CD4-positive, alpha-beta T cell treated with Interleukin-15 for 1 hour (primary cell): Measurements from ENCODE around the gene RAB11FIP4.

ENCODE experiments used
- DNase-seq: peaks from one replicate; pipeline ENCODE4 v3.0.0-alpha.2; 2020

The RAB11FIP4 gene

GRCh38 chr17:31527606-31528005 lies 136.1 kb downstream of the RAB11FIP4 start:
- no peak for DNase-seq

DNA sequence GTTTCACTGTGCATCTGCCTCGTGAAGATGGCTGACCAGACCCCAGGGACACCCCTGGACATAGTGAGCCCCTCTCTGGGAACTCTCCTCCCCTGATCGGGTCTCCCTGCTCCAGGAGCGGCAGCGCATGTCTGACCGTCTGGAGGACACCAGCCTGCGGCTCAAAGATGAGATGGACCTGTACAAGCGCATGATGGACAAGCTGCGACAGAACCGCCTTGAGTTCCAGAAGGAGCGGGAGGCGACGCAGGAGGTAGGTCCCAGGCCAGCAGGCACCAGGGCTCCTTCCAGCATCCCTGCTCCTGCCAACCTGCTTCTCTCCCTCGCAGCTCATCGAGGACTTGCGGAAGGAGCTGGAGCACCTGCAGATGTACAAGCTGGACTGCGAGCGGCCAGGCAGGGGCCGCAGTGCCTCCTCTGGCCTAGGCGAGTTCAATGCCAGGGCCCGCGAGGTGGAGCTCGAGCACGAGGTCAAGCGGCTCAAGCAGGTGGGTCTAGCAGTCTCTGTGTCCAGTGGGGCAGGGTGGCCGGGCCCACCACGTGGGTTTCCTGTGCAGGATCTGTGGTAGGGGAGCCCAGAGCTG lies 136.9 kb downstream of the RAB11FIP4 start:
- DNase-seq = no peak

GRCh38 chr17:31529841-31530251 lies 138.4 kb downstream of the RAB11FIP4 start:
- DNase-seq = no peak

DNA sequence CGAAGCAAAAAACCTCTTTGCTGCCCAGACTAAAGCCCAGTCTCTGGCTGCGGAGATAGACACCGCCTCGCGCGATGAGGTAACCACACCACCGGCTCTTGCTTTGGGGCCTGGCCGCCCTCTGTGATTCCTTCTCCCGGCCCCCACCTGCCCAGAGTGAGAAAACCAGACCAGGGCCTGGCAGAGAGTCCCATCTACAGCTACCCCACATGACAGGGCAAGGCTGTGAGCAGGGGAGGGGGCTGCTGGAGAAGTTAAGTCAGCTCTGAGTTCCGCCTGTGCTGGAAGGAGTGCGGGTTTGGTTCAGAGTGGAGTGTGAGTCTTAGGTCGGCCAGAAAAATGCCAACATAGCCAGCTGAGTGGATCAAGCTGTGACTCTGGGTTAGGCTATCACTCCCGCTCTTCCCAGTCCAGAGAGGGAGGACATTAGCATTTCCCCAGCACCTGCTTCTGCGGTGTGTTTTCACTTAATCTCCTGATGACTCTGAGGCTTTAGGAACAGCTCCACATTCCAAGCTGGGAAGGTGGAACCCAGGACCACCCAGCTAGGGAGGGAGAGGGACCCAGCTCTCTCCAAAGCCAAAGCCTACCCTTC lies 139.0 kb downstream of the RAB11FIP4 start:
- no peak for DNase-seq

GRCh38 chr17:31531336-31531980 lies 140.0 kb downstream of the RAB11FIP4 start:
- DNase-seq = no peak

GRCh38 chr17:31532081-31532480 lies 140.6 kb downstream of the RAB11FIP4 start:
- DNase-seq = no peak

- no peak for DNase-seq
These were observed 141.1 kb downstream of the RAB11FIP4 start for GRCh38 chr17:31532526-31532925.

DNA sequence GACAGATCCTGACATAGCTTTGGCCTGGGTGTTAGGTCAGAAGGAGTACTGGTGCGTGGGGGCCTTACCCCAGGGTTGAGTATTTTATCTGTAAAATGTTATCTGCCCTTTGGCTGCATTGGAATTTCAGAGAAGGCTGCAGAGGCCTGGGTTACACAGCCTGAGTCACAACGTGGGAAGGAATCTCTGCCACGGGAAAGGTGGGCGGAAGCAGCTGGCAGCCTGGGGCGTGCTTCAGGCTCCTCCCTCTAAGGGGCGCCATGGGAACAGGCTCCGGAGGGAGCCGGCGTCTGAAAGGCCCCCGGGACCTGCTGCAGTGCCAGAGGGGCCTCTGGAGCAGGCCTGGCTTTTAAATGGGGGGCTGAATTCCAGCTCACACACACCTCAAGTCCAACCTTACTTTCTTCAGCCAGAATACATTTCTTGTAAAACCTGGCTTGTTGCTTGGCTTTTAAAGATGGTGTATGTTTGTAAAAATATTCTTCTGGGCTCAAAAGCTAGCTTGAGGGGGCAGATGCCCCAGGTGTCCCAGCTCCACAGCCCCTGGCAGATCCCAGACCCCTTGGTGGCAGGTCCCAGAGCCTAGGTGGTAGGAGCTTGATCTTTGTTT lies 142.2 kb downstream of the RAB11FIP4 start:
- no peak for DNase-seq

- DNase-seq = no peak
These were observed 142.9 kb downstream of the RAB11FIP4 start for GRCh38 chr17:31534223-31534888.

DNA sequence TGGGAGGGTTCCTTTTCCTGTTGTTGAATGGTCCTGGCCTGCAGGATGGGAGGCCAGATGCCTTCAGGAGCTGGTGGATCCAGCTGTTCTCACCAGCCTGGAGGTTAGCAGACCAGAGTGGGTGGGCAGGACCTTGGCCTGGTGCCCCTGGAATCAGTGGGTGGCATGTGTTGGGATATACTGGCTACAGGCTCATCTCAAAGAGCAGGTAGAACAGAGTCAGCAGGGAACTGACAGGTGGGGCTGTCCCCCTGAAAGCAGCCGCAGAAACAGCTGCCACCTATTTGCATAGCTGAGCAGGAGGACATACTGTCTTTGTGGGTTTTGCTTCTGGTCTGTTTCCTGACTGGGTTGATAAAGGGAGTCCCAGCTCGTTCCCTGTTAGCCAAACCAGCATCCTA lies 144.1 kb downstream of the RAB11FIP4 start:
- DNase-seq = peak; percentile 54

GRCh38 chr17:31536451-31536850 lies 145.0 kb downstream of the RAB11FIP4 start:
- DNase-seq = no peak

- DNase-seq = no peak
These were observed 146.1 kb downstream of the RAB11FIP4 start for GRCh38 chr17:31537565-31538011.

- peak; percentile 51 for DNase-seq
These were observed 146.7 kb downstream of the RAB11FIP4 start for GRCh38 chr17:31538080-31538762.

DNA sequence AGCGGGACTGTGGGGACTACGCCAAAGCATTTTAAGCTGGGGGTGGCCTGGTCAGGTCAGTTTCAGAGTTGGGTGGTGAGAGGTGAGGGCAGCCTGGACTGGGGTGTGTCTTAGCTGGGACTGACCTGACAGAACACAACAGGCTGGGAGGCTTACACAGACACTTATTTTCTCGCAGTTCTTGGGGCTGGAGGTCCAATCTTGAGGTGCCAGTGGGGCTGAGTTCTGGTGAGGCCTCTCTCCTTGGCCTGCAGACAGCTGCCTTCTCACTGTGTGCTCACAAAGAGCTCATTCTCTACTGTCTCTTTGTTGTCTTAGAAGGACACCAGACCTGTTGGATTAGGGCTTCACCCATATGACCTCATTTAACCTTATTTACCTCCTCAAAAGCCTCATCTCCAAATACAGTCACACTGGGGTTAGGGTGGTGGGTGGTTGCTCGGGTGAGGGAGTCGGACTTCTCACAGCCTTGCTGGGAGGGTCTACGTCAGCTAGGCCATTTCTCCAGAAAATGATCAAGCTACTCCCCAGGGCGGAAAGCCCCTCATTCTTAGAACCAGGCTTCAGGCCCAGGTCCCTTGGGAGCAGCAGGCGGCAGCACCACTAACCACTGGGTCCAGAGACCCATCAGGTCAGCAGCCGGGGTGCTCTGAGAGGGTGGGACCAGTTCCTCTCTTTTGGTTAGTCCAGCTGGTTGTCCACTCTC lies 149.3 kb downstream of the RAB11FIP4 start:
- DNase-seq = no peak

- no peak for DNase-seq
These were observed 150.1 kb downstream of the RAB11FIP4 start for GRCh38 chr17:31541559-31541958.

DNA sequence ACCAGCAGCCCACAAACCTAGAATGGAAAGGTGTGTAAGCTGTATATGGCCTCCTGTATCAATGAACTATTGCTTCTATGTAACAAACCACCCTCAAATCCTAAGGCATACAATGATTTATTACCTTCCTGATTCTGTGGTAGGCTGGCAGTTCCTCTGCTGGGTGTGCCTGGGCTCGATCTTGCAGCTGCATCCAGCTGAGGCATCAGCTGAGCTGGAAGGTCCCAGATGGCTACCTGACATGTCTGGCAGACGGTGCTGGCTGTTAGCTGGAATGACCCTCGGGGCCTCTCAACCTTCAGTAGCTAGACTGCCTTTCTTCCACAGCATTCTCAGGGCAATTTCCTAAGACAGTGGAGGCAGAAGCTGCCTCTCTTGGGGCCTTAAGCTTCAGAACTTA lies 152.7 kb downstream of the RAB11FIP4 start:
- no peak for DNase-seq

DNA sequence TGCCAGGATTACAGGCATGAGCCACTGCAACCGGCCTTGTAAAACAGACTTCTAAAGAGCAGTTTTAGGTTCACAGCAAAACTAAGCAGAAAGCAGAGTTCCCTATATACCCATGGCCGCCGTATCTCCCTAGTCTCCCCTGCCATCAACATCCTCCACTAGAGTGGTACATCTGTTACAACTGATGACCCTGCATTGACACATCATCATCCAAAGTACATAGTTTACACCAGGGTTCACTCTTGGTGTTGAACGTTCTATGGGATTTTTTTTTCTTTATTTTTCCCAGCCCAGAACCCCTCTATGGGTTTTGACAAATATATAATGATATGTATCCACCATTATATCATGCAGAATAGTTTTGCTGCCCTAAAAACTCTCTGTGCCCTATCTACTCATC lies 155.2 kb downstream of the RAB11FIP4 start:
- DNase-seq = no peak

DNA sequence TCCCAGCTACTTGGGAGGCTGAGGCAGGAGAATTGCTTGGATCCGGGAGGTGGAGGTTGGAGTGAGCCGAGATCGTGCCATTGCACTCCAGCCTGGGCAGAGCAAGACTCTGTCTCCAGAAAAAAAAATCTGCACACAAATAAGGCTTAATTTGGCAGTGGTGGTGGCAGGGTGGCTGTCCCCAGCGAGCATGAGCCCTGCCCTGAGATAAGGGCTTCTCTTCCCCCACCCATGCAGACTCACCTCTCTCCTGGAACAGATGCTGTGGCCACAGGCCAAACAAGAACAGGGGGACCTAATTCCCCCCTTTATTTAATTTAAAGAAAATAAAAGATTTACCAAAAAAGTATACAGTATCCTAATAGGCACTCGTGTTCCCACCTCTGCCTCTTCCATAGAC lies 157.2 kb downstream of the RAB11FIP4 start:
- no peak for DNase-seq

DNA sequence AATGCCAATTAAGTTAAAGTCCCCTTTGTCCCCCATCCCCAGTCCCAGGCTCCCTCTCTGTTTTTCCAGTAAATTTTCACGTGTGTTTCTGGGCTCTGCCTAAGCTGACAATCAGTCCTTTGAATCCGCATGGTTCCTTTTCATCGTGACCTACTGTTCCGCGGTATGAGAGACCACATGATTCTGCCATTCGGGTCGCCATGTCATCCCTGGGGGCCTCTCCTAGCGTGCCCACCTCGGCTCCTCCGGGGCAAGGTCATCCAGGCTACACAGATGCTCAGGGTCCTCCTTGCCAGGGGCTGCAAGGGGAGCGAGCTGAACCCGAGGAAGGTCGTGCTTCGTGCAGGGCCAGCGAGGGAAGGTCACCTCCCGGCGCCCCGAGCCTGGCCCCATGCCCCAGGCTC lies 157.6 kb downstream of the RAB11FIP4 start:
- no peak for DNase-seq

DNA sequence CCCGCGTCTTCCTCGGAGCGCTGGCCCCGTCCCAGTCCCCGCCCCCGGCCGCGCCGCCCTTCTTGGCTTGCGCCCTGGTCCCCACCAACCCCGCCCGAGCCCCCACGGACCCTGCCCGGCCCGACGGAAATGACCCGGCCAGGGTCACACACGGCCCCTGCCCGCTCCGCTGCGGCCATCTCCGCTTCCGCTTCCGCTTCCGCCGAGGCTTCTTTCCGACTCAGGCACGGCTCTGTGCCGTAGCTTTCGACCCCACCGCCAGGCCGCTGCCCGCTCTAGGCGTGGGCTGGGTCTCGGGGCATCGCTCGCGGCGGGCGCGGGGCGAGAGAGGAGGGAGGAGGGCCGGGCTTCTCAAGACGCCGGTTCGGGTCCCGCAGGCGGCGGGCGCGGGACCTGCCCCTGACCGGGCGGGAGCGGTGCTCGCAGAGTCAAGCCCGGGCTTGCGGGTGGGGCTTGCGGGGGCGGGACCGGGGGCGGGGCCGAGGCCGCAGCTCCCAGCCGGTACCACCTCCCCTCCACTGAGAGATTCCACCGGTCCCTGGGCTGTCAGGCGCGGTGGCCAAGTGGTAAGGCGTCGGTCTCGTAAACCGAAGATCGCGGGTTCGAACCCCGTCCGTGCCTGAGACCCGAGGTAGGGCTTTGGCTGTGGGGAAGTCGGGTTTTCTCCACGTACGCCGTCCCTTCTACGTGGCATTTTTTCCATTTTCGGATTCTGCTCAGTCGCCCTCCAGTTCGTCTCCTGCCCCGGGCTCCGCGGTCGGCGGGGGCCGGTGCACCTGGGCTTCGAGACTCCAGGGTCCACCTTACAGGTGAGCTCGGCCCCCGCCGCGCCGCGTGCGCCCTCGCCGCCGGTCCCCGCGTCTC lies 158.3 kb downstream of the RAB11FIP4 start:
- DNase-seq = peak; percentile 91

DNA sequence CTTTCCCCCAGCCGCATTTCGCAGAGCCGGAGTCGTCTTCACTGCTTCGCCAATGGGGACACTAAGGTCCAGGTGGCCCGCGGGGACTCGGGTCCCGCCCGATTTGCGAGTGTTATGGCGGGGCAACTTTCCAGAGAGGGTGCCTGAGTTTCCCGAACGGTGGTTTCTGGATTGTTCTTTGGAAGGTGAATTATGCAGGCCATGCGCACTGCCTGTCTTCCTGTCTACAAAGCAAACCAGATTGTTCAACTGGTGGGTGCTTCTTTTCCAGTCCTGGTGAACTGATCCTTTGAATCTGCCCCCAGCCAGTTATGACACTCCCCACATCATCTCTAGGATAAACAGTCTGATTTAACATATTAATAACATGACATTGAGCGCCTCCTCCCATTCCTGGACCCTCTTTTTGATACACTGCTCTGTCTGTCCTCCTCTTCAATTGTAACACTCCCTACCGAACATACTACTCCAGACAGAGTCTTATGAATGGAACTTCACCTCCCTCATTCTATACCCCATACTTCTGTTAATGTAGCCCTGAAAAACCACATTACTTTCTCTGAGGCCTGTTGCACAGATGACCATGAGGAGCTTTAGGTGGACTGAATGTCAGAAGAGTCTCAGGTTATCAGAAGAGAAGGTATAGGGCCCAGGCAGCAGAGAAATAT lies 159.0 kb downstream of the RAB11FIP4 start:
- DNase-seq = no peak
